CMK (cell line): ENCODE data around the gene PTGES3L.
"Not testable (repeated sequence)": the region's sequence is repeated elsewhere in the genome, so short reads cannot be mapped to it uniquely, and the experiment has no call there.

ENCODE experiments used
- DNase-seq: peaks from one replicate; pipeline ENCODE4 v3.0.0-alpha.2; 2010; ENCODE audit warnings: low read depth

PTGES3L gene

DNA sequence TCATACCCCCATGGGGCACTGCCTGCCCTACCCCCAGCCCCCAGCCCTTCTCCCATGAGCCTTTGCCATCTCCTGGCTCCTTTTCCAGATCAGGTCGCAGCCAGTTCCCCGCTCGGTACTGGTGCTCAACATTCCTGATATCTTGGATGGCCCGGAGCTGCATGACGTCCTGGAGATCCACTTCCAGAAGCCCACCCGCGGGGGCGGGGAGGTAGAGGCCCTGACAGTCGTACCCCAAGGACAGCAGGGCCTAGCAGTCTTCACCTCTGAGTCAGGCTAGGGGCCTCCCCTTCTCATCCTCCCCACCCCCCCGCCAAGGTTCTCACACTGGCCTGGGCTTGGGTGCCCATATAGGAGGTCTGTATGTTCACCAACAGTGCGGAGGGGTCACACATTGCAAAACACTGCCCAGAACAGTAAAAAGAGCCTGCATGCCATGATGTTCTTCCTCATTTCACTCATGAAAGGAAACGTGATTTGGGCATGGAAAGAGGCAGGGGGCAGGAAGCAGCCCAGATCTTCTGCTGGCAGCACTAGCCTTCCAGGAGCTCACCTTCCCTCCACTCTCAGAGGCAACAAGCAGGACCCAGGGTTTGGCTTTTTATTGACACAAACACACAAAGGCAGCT, 34.3 kb upstream of the PTGES3L start:
- no peak for DNase-seq

DNA sequence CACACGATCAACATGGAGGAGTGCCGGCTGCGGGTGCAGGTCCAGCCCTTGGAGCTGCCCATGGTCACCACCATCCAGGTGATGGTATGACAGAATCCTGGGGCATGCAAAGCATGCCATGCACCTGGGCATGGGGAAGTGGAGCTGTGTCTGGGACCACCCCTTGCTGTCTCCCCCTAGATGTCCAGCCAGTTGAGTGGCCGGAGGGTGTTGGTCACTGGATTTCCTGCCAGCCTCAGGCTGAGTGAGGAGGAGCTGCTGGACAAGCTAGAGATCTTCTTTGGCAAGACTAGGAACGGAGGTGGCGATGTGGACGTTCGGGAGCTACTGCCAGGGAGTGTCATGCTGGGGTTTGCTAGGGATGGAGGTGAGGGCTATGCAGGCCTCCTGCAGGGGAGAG, 33.4 kb upstream of the PTGES3L start:
- DNase-seq = no peak

- no peak for DNase-seq
Measured at GRCh38 chr17:43011728-43012472, 32.0 kb upstream of the PTGES3L start.

DNA sequence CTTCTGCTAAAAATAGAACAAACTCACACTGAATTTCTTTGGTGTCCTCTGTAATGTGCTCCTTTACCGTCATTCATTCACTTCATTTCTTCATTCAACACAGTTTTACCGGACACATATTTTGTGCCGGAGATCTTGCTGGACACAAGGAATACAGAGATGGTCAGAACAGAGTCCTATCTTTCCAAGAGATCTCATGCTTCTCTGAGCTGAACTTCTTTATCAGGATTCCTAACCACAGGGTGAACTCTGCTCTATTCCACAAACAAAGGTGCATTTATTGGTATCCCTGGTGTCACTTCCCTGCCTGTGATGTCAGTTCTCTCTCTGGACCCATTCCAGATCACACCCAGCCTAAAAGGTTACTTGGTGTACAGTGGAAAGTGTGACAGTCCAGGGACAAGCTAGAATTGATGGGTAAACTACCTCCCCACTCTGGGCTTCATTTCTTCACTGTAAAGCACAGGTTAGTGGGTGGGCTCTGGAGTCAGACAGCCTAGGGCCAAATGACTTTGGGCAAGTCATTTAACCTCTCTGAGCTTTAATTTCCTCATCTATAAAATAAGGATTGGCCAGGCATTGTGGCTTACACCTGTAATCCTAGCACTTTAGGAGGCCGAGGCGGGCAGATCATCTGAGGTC, 30.9 kb upstream of the PTGES3L start:
- DNase-seq = no peak

GRCh38 chr17:43006639-43007551, 27.0 kb upstream of the PTGES3L start, which contains the start of gene IFI35:
IFI35 (plus strand) TSS chr17:43006784; CDS start chr17:43006948, 164 bp downstream.
- DNase-seq = no peak

- DNase-seq = no peak
Measured at GRCh38 chr17:43003542-43004172, 23.8 kb upstream of the PTGES3L start.

DNA sequence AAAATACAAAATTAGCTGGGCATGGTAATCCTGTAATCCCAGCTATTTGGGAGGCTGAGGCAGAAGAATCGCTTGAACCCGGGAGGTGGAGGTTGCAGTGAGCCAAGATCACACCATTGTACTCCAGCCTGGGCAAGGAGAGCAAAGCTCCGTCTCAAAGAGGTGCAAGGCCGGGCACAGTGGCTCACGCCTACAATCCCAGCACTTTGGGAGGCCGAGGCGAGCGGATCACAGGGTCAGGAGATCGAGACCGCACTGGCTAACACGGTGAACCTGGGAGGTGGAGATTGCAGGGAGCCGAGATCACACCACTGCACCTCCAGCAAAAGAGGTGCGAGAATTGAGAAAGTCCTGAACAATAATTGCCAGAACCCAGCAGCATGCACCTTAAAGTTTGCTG, 21.0 kb upstream of the PTGES3L start:
- DNase-seq = not testable (repeated sequence)

GRCh38 chr17:42999003-42999525, 19.2 kb upstream of the PTGES3L start:
- DNase-seq = no peak

- DNase-seq = peak; percentile 99
Measured at GRCh38 chr17:42997984-42998938, 18.4 kb upstream of the PTGES3L start, which contains the start of gene RPL27. RPL27 (plus strand) TSS chr17:42998419; CDS start chr17:42998751, 332 bp downstream.

- DNase-seq = no peak
Measured at GRCh38 chr17:42997390-42997983, 17.6 kb upstream of the PTGES3L start.

DNA sequence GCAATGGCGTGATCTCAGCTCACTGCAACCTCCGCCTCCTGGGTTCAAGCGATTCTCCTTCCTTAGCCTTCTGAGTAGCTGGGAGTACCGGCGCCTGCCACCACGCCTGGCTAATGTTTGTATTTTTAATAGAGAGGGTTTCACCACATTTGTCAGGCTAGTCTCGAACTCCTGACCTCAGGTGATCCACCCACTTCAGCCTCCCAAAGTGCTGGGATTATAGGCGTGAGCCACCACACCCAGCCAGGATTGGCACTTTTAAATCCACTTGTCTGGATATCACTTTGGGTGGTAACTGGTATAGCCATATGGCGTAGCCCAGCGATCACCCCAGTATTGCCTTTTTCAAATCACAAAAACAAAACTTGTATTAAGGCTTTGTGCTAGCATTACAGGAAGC, 14.0 kb upstream of the PTGES3L start:
- not testable (repeated sequence) for DNase-seq

- DNase-seq = no peak
Measured at GRCh38 chr17:42992872-42993271, 13.0 kb upstream of the PTGES3L start.

GRCh38 chr17:42991471-42991870, 11.6 kb upstream of the PTGES3L start:
- no peak for DNase-seq

- no peak for DNase-seq
Measured at GRCh38 chr17:42989726-42990652, 10.1 kb upstream of the PTGES3L start.

- no peak for DNase-seq
Measured at GRCh38 chr17:42989141-42989540, 9.3 kb upstream of the PTGES3L start.

DNA sequence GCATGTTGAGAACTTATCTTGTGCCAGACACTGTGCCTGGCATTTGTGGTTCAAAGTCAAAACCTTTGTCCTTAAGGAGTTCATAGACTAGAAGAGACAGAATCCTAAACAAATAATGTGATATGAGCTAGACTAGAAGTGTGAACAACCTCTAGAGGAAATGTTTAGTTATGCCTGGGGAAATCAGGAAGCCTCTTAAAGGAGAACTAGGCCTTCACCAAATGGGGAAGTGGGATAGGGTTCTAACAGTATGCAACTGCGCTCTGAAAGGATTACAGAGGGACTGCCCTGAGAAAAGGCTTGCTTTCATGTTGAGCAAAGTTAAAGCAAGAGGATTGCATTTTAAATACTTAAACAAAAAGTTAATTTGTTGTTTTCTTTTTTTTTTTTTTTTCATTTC, 5.3 kb upstream of the PTGES3L start:
- DNase-seq = no peak

DNA sequence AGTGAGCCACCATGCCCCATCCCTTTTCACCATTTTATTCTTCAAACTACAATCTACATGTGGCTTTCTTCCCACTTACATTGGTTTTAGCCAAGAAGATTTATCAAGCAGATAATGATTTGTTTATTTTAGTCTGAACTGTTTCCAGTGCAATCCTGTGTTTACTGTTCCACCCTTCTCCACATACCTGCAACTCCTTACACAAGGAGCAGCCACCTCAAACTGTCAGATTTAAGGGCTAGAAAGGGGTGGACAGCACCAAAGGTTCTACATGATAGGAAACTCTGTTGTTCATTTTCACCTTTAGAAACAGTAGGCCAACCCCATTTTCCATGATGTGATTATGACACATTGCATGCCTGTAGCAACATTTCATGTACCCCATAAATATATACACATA, 2.4 kb upstream of the PTGES3L start:
- DNase-seq = no peak

DNA sequence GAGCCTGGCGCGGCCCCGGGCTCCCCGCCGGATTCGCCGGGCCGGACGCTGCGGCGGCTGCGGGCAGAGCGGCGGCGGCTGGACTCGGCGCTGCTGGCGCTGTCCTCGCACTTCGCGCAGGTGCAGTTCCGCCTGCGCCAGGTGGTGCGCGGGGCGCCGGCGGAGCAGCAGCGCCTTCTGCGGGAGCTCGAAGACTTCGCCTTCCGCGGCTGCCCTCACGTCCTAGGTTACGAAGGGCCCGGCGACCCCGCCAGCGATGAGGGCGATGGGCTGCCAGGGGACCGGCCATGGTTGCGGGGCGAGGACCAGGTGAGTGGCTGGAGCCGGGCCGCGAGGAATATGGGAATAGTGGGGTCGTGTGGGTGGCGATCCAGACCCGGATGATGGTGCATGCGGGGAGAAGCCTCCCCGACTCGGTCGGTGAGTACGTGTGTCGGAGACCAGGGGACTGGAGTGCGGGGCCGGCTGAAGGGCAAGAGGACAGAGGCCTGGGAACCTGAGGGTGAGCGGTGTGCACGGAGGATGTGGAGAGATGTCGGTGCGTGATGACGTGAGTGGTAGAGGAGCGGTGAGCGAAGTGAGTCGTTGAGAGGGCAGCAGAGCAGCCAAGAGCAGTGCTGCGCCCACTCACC, 1.0 kb upstream of the PTGES3L start:
- DNase-seq = no peak
